Glomerular visceral epithelial cell (primary cell): Measurements from ENCODE around the gene EEIG1.

Source experiments
- DNase-seq: peaks from one replicate; pipeline ENCODE4 v3.0.0-alpha.2; 2016; ENCODE audit errors: extremely low spot score

EEIG1 gene

DNA sequence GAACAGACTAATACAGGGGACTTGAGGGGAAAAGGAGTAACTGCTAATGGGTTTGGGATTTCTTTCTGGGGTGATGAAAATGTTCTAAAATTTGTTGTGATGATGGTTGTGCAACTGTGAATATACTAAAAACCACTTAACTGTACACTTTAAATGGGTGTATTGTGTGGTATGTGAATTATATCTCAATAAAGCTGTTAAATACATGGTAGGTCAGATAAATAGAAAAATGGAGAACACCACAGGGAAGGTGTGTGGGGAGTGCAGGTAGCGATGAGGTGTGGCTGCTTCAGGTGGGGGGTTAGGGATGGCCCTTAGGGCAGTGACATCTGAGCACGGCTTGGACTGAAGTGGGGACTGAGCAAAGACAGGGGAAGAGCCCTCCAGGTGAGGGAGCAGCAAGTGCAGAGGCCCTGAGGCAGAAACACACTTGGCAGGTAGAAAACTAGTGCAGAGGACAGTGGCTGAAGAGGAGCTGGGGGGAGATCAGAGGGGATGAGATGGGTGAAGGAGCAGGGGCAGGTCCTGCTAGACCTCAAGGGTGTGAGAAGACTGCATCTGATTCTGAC is 20.9 kb downstream of the EEIG1 start:
- no peak for DNase-seq

DNA sequence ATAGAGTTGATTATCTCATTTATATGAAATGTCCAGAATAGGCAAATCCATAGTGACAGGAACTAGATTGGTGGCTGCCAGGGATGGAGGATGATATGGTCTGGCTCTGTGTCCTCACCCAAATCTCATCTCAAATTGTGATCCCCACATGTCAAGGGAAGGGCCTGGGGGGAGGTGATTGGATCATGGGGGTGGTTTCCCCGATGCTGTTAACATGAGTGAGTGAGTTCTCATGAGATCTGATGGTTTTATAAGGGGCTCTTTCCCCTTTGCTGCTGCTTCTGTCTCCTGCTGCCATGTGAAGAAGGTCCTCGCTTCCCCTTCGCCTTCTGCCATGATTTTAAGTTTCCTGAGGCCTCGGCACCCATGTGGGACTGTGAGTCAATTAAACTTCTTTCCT is 21.4 kb downstream of the EEIG1 start:
- DNase-seq = no peak

DNA sequence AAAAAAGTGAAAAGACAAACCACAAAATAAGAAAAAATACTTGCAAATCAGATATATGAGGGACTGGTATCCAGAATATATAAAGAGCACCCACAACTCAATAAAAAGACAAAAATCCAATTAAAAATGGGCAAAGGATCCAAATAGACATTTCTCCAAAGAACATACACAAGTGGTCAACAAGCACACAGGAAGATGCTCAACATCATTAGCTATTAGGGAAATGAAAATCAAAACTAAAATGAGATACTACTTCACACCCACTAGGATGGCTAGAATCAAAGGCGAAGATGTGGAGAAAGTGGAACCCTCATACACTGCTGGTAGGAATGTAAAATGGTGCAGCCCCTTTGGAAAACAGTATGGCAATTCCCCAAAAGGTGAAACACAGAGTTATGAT is 22.1 kb downstream of the EEIG1 start:
- DNase-seq = no peak

DNA sequence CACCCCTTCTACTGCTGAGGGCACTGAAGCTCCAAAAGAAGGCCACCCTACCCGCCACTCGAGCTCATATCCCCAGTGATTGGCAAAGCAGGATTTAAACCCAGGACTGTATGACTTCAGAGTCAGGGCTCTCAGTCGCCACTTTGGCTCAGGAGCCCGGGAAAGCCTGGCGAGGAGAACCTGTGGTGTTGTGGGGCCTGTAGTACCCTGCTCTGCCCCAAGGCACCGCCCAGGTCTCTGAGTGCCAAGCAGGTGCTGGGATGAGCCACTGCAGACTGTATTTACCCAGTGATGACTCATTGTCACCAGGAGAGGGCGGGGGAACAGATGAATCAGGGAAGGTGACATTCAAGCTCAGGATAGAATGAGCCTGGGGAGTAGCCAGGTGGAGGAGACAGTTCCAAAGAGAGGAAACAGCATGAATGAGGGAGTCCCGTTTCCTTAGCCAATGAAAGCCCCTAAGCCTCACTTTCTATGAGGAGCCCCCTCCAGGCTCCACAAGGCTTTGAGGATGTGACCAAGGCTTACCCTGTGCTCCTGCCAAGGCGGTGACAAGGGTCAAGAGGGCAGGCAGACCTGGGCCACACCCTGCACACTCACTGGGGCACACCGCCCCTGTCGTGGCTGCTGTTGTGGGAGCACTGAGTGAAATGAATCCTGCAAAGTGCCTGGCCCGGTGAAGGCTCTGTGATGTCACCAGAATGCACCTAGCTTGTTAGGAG is 25.3 kb downstream of the EEIG1 start:
- peak; percentile 72 for DNase-seq

DNA sequence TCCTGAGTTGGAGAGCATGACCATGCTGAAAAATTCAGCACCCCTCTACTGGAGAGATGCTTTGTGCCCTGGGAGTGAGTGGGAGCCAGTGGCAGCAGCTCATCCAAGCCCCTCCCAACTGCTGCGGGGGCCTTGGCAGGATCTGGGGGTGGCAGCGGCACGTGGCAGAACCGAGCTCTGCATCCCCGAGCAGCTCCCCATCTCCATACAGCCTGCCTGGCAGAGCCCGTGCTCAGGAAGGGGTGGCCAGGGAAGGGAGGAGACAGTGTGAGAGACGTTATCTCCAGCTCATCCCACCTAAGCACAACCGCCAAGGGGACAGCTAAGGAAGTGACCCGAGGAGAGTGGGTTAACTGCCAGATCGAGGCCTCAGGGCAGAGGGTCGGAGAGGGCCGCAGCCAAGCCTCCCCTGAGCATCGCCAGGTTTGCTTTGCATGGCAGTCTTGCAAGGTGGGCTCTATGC is 25.9 kb downstream of the EEIG1 start:
- DNase-seq = no peak

DNA sequence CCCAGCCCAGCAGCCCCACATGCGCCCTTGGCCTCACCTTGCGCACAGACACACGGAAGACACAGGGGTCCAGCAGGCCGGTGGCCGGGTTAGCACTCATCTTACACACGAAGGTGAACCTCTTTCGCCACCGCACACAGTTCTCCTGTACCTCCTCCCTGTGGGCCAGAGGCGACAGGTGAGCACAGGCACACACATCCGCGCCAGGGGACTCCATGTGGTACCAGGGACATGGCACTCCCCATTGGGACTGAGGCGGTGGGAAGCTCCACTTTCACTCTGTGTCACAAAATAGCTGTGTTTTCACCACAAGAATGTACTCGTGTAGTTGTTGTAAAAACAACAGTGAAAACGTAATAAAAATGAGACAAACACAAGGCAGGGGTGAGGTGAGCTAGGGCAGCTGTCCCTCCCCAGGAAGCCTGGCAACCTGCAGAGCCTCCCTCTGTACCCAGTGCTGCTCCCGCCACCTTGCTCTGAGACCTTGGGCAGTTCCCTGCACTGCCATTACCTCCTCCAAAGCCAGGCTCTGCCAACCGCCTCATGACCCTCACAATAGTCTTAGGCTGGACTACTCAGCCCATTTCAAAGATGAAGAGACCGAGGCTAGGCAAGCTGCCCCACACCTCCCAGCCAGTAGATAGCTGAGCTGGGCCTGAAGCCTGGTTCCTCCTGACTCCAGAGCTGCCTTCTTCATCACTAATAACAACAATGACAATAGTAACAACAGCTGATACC is 26.9 kb downstream of the EEIG1 start:
- no peak for DNase-seq

DNA sequence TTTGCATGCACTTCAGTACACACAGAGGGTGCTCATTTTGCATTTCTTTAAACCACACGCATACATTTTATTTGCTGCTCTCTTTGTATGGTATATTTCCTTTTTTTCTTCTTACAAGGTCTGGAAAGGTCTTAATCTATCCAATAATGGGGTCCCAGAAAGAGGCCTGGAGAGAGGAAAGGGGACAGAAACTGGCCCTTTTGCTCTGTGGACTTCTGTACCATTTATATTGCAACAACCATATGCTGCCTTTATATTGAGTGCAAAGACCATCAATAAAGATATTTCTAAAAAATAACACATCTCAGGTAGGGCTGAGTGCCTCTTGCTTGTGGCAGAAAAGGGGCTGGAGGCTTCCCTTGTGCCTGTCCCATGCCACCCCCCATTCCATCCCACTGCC is 27.6 kb downstream of the EEIG1 start:
- no peak for DNase-seq

DNA sequence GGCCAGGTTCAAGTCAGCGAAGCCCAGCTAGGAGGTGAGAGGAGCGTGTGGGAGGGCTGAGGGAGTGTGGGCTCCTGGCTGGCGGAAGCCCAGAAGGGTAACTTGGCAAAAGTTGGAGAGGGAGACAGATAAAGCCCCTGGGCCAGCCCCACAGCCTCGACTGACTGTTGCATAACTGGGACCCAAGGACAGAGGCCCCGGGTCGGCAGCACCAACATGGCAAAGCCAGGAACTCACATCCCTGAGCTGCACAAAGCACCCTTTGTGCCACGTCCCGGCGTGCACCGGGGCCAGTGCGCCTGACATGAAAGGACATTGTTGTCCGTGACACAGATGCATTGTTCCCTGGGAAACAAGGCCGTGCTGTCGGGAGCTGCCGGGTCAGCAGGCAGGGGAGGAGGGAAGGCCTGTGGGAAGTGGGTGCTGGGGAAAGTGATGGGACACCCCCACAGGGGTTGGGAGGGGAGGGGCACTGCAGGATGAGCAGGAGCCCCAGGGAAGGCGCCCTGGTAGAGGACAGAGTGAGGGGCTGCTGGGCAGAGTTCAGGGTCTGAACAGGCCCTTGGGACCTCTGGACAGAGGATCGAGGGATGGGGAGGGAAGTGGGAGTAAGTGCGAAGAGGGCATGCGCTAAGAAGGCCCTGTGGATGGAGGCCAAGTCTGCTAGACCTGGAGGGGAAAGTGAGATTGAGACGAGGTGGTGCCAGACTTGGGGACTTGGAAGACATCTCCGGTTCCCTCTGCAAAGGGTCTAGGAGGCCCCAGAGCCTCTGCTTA is 30.1 kb downstream of the EEIG1 start:
- DNase-seq = no peak

DNA sequence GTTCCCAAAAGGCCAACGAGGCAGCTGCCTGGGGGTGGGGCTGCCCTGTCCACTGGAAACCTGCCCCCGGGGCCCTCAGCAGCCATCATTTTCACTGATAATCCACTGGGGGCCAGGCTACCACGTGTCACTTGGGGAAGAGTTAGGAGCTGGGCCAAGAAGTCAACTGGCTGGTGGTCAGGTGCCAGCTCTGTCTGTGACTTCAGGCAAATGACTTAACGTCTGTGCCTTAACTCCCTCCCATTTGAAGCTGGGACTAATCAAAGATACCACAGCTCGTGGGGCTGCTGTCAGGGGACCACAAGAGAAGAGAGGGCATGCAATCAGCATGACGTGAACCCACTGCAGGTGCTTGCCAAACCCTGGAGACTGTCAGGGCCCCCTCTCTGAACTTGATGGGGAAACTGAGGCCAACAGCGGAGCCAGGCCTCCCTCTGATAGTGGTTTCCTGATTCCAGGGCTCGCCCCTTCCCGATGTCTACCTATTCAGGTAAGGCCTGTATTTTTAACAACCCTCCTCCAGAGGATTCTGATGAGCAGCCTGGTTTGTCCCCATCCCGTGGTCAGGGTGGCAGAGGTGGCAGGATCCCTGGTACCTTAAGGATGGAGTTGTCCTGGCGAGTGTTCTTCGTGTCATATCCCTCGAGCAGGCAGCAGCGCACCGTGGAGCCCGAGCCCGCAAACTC is 30.8 kb downstream of the EEIG1 start:
- DNase-seq = no peak

DNA sequence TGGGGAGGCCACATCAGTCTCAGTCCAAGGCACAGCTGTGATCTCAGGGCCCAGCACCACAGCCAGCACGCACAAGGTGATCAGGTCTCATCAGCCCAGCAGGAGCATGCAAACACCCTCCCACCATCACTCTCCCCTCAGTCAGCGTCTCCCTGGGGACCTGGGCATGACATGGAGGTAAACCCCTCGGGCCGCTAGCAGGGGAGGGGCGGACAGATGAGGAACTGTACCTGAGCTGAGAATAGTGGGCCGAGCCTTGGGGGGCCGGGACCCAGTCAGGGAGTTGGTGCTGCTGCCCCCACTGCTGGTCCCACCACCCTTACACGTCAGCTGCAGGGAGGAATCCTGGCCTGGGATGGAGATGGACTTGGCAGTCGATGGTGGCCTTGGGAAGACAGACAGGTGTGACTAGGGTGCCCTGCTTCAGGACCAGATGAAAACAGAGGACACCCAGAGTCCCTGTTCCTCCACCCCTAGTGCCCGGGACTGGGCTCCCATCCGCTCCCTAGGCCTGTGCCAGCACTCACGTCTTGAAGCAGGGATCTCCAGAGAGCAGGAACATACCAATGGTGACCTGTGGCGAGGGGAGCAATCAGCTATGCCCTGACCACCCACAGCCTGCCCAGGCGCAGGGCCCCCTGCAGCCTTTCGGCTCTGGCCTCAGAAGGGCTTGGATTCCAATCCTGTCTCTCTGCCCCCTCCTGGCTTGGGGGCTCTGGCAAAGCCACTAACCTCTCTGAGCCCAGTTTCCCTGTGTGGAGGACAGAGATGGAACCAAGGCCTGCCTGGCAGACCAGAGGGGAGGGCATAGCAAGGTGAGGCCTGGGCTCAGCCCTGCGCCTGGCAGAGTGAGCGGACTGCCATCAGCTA is 32.7 kb downstream of the EEIG1 start:
- no peak for DNase-seq

DNA sequence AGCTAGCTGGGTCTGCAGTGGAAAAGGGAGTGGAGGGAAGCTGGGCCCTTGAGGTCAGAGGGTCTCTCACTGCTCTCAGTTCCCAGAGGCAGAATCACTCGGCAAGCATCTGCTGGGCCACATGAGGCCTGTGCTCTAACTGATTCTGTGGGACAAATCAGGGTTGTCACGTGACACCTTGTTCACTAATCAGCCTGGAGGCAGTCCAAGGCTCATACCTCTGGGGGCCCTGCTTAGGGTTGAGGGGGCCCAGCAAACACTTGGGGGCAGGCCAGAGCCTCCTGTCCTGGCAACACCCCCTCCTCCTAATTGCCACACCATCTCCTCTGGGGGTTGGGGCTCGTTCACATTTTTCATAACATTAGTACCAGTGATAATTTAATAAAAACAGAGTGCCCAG is 34.1 kb downstream of the EEIG1 start:
- DNase-seq = no peak

DNA sequence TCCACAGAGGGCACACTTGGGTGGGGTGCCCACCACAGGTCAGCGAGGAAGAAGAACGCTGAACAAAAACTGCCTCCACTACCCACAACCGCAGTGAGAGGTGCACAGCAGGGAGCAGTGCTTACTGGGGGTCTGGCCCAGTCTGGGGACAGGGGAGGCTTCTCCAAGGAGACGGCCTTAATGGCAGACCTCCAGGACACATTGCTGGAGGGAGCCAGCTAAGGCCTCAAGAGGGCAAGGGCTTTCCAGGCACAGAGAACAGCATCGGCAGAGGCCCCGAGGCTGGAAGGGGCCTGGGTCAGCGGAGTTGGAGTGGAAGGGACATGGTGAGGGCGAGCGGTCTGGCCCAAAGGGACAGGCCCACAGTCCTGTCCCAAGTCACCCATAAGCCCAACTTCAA is 34.8 kb downstream of the EEIG1 start:
- DNase-seq = no peak

DNA sequence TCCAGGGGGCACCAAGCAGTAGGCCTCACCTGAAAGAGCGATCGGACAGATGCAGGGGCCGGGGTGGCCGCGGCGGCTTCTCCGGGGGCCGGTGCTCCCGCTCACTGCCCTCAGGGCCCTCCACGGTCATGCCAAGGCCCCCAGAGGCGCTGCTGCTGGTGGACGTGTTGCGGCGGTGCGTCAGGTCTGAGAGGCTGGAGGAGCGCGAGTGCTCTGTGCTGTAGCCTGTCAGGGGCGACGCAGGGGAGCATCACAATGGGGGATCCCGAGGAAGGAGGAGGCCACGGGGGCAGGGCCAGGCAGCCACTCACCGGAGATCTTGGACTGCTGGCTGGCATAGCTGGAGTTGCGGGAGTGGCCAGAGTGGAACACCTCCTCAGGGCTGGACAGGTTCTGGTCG is 35.5 kb downstream of the EEIG1 start:
- no peak for DNase-seq

DNA sequence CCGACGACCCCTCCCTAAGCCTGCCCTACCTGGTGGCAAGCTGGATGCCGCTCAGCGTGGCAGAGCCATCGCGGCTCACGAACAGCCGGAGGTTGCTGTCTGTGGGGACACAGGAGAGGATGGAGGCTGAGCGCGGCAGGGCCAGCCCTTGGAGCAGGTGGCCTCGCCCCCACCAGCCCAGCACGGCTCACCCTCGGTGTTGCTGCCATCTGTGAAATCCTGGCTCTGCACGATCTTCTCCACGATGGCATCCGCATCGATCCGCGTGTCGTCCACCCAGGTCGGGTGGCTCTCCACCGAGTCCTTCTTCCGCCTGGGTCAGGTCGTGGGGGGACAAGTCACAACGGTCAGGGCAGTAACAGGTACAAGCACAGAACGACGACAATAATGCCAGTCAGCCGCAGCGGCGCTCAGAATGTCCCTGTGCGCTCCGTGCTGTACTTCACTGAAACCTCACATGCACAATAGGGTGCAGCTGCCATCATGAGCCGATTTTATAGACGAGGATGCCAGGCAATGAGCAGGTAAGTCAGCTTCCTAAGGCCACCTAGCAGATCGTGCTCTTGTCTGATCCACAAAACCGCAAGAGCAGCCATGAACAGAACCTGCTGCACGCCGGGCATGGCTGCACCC is 36.1 kb downstream of the EEIG1 start:
- DNase-seq = no peak

DNA sequence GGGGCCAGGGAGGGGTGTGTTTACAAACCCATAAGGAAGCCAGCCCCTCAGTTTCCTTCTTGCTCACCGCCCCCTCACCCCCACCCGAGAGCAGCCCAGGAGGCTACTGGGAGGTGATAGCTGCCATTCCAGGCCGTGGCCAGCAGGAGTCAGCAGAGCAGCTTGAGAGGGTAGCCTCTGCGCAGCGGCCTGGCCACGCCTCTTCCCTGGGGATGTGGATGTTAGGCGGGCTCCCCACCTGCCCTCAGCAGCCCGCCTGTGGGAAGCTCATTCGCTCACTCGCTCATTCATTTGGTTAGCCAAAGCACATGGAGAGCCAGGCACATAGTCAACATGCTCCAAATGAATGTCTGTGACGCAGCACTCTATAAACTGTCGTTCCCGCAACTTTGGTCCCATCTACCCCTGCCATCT is 37.1 kb downstream of the EEIG1 start:
- DNase-seq = peak; percentile 54

DNA sequence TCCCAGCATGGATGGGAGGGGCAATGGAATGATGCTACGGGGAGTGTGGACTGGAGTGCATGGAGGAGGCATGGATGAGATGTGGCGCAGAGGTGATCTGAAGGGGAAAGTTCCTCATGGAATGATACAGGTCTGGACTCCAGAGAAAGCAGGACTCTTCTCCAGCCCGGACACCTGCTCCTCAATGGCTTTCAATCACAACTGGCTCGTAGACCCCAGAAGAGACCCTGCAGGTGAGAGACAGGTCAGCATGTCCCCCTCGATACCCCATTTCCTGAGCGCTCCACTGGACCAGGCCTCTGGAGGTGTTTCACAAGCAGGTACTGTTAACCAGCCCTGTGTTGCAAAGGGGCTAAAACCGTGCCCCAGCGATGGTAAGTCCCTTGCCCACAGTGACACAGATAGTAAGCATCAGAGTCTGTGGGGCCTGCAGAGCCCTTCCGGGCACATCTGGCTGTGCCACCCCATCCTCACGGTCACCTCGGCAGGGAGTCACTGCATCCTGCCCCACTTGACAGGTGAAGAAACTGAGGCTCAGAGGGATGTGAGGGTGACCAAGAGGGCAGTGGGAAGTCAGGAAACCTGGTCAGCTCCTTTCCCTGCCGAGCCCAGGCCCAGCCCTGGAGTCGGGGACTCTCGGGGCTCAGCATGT is 37.7 kb downstream of the EEIG1 start:
- no peak for DNase-seq

DNA sequence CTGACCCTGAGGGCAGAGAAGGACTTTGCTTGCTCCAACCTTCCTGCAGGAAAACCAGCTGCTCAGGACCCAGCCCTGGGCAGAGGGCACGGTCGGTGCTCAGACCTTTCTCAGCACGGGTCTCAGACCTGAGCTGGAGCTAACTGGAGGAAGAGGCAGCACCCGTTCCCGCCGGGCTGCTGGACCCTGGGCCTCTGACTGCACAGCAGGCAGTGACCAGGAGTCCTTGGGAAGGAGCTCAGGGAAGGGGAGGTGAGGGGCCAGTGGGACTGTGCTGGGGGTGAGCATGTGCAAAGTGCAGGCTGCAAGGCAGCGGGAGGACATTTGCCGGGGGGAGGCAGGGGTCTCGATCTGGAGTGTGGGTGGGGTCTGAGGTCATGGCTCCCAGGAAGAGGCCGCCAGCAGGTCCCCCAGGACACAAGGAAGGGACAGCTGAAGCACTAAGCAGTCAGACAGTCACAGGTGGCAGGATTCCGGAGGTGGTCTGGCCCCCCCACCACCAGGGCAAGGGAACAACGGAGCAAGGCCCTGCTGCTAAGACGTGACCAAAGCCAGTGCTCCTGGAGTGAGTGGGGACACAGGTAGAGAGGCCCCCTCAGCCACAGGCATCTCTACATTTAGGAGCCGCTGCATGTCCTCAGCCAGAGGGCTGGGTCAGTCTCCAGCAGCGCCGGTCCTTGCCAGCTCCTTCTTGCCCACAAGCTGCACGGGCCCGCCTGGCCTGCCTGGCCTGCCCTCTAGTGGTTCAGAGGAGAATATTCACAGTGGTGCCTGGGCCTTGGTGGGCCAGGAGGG is 38.4 kb downstream of the EEIG1 start:
- DNase-seq = peak; percentile 65

DNA sequence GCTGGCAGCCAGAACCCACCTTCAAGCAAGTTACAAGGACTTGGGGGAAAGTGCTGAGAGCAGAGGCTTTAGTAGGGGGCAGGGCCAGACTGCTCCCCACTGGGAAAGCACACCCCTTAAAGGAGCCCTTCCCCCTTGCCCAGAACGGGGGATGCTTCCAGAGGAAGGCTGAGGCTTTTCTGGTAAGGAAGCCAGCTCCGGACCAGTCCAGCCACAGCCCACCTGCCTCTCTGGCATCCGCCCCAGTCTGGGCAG is 38.9 kb downstream of the EEIG1 start:
- no peak for DNase-seq
